GM12878 (cell line): Measurements from ENCODE around the gene SBNO2. TPM values are rescaled to one million over a fixed set of nuclear protein-coding genes. Genes with fewer than 3 reads are reported as not detected.

Experiments used
- ATAC-seq: fragments of 200-7000 bp; cut with Tn5 transposase; 3 replicates; pipeline ENCODE4 v1.9.1; 2020; ENCODE audit warnings: mild to moderate bottlenecking, moderate library complexity
- BruUV-seq: library from RNA; stranded (reverse); fragments of 400-500 nt; replicated peaks from 2 replicates; lab custom pipeline; 2021; lab: Mats Ljungman, UMichigan
- CTCF ChIA-PET: fragments of 300-600 bp; sonication (Branson Sonifier 250); formaldehyde crosslinking; extraction: SDS; loops from one replicate; lab custom pipeline; 2021; ENCODE audit warnings: inconsistent platforms; lab: Yijun Ruan, JAX
- POLR2A ChIA-PET: fragments of 350-600 bp; formaldehyde crosslinking; extraction: SDS; loops from one replicate; lab custom pipeline; 2021; ENCODE audit warnings: inconsistent platforms; lab: Charles Lee
- RAD21 ChIA-PET: fragments of 300-600 bp; sonication (Branson Sonifier 250); formaldehyde crosslinking; loops from one replicate; lab custom pipeline; 2023; ENCODE audit warnings: antibody characterized with exemption; ENCODE audit not compliant: unreplicated experiment; lab: Charles Lee
- SMC1A ChIA-PET: fragments of 300-600 bp; sonication (Branson Sonifier 250); formaldehyde crosslinking; loops from one replicate; lab custom pipeline; 2023; ENCODE audit not compliant: unreplicated experiment, uncharacterized antibody; lab: Charles Lee
- DNase-seq: peaks from one replicate; pipeline ENCODE4 v3.0.0-alpha.2; 2011; ENCODE audit warnings: low read depth, low spot score
- FAIRE-seq: peaks from 3 replicates; lab custom pipeline; 2011; peaks lifted over from hg19 to GRCh38; lab: Jason Lieb, UNC
- H2AFZ ChIP-seq: 2 replicates; pipeline ENCODE4 v1.6.0; 2011; ENCODE audit warnings: low read depth, low read length, control low read depth; ENCODE audit not compliant: control insufficient read depth
- H3K27ac ChIP-seq: 2 replicates; pipeline ENCODE4 v1.5.1; 2011; ENCODE audit warnings: control low read depth; ENCODE audit not compliant: control insufficient read depth, insufficient read depth
- H3K27me3 ChIP-seq, 2 experiments: replicated peaks in 1 of 2; 2 replicates each; pipeline versions ENCODE4 v1.6.0 to v1.6.1; 2011; ENCODE audit warnings: low read length in 1 of 2; ENCODE audit not compliant: control insufficient read depth in 2 of 2, insufficient read depth in 2 of 2
- H3K36me3 ChIP-seq, 2 experiments: 2 replicates each; pipeline ENCODE4 v1.5.1; 2011; ENCODE audit warnings: low read length in 1 of 2; ENCODE audit not compliant: control insufficient read depth in 2 of 2, insufficient read depth in 2 of 2
- H3K4me1 ChIP-seq: 2 replicates; pipeline ENCODE4 v1.6.1; 2011; ENCODE audit warnings: mild to moderate bottlenecking, low read length, moderate library complexity, mixed read lengths; ENCODE audit not compliant: control insufficient read depth, insufficient read depth
- H3K4me2 ChIP-seq: 2 replicates; pipeline ENCODE4 v1.6.0; 2011; ENCODE audit warnings: control low read depth; ENCODE audit not compliant: control insufficient read depth, insufficient read depth
- H3K4me3 ChIP-seq: fragments of 200-600 bp; sonication (generic); 2 replicates; pipeline ENCODE4 v1.5.1; 2016
- H3K79me2 ChIP-seq: 2 replicates; pipeline ENCODE4 v1.6.0; 2011; ENCODE audit warnings: low read length; ENCODE audit not compliant: control insufficient read depth, insufficient read depth
- H3K9ac ChIP-seq: 2 replicates; pipeline ENCODE4 v1.8.0; 2011; ENCODE audit warnings: low read length, control low read depth, mixed read lengths; ENCODE audit not compliant: control insufficient read depth, insufficient read depth
- H3K9me3 ChIP-seq: replicated peaks from 3 replicates; pipeline ENCODE4 v1.5.1; 2011; ENCODE audit warnings: mild to moderate bottlenecking, low read length; ENCODE audit not compliant: control insufficient read depth, insufficient read depth
- H4K20me1 ChIP-seq: 2 replicates; pipeline ENCODE4 v1.6.0; 2011; ENCODE audit not compliant: control insufficient read depth, insufficient read depth
- CHD1 ChIP-seq: IDR thresholded peaks from 2 replicates; pipeline ENCODE4 v1.6.1; 2012; ENCODE audit warnings: low read depth, low read length, improper control_type of control experiment
- IKZF2 ChIP-seq, 2 experiments: fragments of 450-650 bp; IDR thresholded peaks; 2 replicates each; pipeline ENCODE4 v1.6.1; 2017; ENCODE audit warnings: mild to moderate bottlenecking in 2 of 2, moderate library complexity in 2 of 2
- IRF4 ChIP-seq: IDR thresholded peaks from 2 replicates; pipeline ENCODE4 v1.6.1; 2011; ENCODE audit warnings: low read depth, low read length
- MTA2 ChIP-seq: fragments of 450-650 bp; IDR thresholded peaks from 2 replicates; pipeline ENCODE4 v1.6.1; 2016; ENCODE audit warnings: low read depth, mild to moderate bottlenecking, moderate library complexity
- MYC ChIP-seq: IDR thresholded peaks from 2 replicates; pipeline ENCODE4 v1.6.1; 2011; ENCODE audit warnings: mild to moderate bottlenecking, low read length, moderate library complexity, inconsistent platforms; ENCODE audit not compliant: insufficient read depth, insufficient replicate concordance, insufficient read length, severe bottlenecking
- NFYB ChIP-seq: IDR thresholded peaks from 2 replicates; pipeline ENCODE4 v1.6.1; 2011; ENCODE audit warnings: low read depth, mild to moderate bottlenecking, low read length, improper control_type of control experiment, moderate library complexity; ENCODE audit not compliant: insufficient read depth
- SIN3A ChIP-seq: IDR thresholded peaks from 2 replicates; pipeline ENCODE4 v1.6.1; 2012; ENCODE audit warnings: low read depth, low read length, improper control_type of control experiment
- WRNIP1 ChIP-seq: IDR thresholded peaks from 2 replicates; pipeline ENCODE4 v1.6.1; 2011; ENCODE audit warnings: low read depth, low read length, improper control_type of control experiment, borderline replicate concordance
- YBX1 ChIP-seq: fragments of 450-650 bp; IDR thresholded peaks from 2 replicates; pipeline ENCODE4 v1.6.1; 2016; ENCODE audit warnings: antibody characterized with exemption
- WGBS: methylation state at CpG from one replicate; pipeline ENCODE4 v1.1.6; 2016; ENCODE audit warnings: low lambda C conversion rate; ENCODE audit not compliant: insufficient replicate concordance, insufficient coverage; ENCODE audit errors: missing lambda C conversion rate; 5-methylcytosine and 5-hydroxymethylcytosine counted together
- in situ Hi-C: fragments of 300-500 bp; cut with MboI; formaldehyde crosslinking; loops from 9 replicates; pipeline ENCODE4 v1.14.3; 2018; ENCODE audit warnings: mixed read lengths
- intact Hi-C: fragments of 100-400 bp; cut with micrococcal nuclease; formaldehyde crosslinking; loops from one replicate; pipeline ENCODE4 v1.14.2; 2022; ENCODE audit not compliant: unreplicated experiment
- polyA plus RNA-seq, 11 experiments: library from polyadenylated mRNA; depleted of rRNA in 4 of 11; unstranded in 6 of 11; stranded (reverse) in 5 of 11; fragments of >200 nt; fragmentation: Nextera tagmentation in 4 of 11; fragmentation: Illumina TruSeq in 1 of 11; extraction: Ambion mirVana in 4 of 11; extraction: Trizol in 1 of 11; gene quantifications; 1 replicate in 1 of 11; 2 replicates in 10 of 11; pipeline versions ENCODE4 v1.2.1 to v1.2.3, GENCODE V29; 2011 to 2016; ENCODE audit warnings: inconsistent platforms in 2 of 11, missing spikeins in 2 of 11, low read depth in 1 of 11
- total RNA-seq, 4 experiments: library from RNA; depleted of rRNA in 3 of 4; stranded (reverse); fragments of >200 nt in 3 of 4; fragmentation: Illumina TruSeq in 1 of 4; extraction: Trizol in 1 of 4; gene quantifications; 2 replicates each; pipeline versions ENCODE4 v1.2.1 to v1.2.3, GENCODE V29; 2013 to 2021
- TF ChIP-seq, protein P1 (sequence below): IDR thresholded peaks from 2 replicates; pipeline ENCODE4 v1.6.1; 2012; ENCODE audit warnings: mild to moderate bottlenecking, low read depth, low read length
- TF ChIP-seq, protein P2 (sequence below): fragments of 450-650 bp; IDR thresholded peaks from 2 replicates; pipeline ENCODE4 v1.6.1; 2017; ENCODE audit warnings: mild to moderate bottlenecking, low read depth, inconsistent platforms; ENCODE audit not compliant: poor library complexity, severe bottlenecking
- TF ChIP-seq, protein P3 (sequence below): fragments of 450-650 bp; IDR thresholded peaks from 2 replicates; pipeline ENCODE4 v1.6.1; 2016; ENCODE audit warnings: mild to moderate bottlenecking, moderate library complexity, borderline replicate concordance

Gene SBNO2
- total and polyA plus RNA-seq, 10 of the 15 experiments (the other 5 are each of a cell fraction or from before 2014, with no cell fraction given) = 0.08 to 44.6 (median 5.4) TPM

DNA sequence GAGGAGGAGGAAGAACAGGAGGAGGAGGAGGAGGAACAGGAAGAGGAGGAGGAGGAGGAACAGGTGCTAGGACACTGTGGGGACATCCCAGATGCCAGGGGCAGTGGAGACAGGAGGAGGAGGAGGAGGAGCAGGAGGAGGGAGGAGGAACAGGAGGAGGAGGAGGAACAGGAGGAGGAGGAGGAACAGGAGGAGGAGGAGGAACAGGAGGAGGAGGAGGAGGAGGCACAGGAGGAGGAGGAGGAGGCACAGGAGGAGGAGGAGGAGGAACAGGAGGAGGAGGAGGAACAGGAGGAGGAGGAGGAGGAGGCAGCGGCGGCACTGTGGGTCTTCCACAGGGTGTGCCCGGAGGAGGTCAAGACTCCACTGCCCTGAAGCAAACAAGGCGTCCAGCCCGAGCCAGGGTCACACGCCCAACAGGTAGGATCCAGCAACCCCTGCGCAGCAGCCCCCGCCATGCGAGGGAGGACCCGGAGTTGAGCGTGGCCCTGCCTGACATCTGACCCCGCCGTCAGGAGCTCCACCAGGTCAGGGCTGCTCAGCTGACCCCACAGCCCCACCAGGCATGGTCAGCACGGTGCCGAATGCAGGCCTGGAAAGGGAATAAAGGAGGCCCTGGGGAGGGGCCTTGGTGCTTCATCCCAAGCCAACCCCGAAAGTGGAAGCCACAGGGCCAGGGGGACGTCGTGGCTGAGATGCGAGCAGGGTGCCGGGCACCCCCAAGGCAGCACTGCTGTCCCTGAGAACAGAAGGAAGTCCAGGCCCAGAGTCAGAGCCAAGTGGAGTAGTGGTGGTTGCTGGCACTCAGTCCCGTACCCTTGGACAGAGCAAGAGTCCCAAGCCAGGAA is 9.2 kb downstream of the SBNO2 start:
- WGBS = 82% methylated on average over 21 of the region's 21 CpGs
- SMC1A ChIA-PET = no interaction called here
- Histone ChIP-seq H3K4me1 (no peaks in the 10 kb centered on the region), H3K79me2 (peaks cover 13% of the 10 kb centered on the region), H3K4me3 (no peak overlapping the region), H3K27ac (no peak overlapping the region), H3K9me3 (peaks cover 1% of the 10 kb centered on the region; the same call in 1 of the 3 replicates), H3K4me2 (no peak overlapping the region), H3K36me3 (peaks cover 5% of the 10 kb centered on the region in 2 experiments; a peak in 3 of 4 replicates), H2AFZ (no peak overlapping the region), H4K20me1 (no peaks in the 10 kb centered on the region), H3K9ac (no peak overlapping the region), H3K27me3 (no peaks in the 10 kb centered on the region)
- RAD21 ChIA-PET = no interaction called here
- CTCF ChIA-PET = no interaction called here
- POLR2A ChIA-PET = no interaction called here
- no peak for FAIRE-seq
- ATAC-seq = no peak
- in situ Hi-C loops = no loop called here
- DNase-seq = no peak
- BruUV-seq = no TSS peak
- intact Hi-C loops = no loop called here
- TF ChIP-seq, protein P1, sequence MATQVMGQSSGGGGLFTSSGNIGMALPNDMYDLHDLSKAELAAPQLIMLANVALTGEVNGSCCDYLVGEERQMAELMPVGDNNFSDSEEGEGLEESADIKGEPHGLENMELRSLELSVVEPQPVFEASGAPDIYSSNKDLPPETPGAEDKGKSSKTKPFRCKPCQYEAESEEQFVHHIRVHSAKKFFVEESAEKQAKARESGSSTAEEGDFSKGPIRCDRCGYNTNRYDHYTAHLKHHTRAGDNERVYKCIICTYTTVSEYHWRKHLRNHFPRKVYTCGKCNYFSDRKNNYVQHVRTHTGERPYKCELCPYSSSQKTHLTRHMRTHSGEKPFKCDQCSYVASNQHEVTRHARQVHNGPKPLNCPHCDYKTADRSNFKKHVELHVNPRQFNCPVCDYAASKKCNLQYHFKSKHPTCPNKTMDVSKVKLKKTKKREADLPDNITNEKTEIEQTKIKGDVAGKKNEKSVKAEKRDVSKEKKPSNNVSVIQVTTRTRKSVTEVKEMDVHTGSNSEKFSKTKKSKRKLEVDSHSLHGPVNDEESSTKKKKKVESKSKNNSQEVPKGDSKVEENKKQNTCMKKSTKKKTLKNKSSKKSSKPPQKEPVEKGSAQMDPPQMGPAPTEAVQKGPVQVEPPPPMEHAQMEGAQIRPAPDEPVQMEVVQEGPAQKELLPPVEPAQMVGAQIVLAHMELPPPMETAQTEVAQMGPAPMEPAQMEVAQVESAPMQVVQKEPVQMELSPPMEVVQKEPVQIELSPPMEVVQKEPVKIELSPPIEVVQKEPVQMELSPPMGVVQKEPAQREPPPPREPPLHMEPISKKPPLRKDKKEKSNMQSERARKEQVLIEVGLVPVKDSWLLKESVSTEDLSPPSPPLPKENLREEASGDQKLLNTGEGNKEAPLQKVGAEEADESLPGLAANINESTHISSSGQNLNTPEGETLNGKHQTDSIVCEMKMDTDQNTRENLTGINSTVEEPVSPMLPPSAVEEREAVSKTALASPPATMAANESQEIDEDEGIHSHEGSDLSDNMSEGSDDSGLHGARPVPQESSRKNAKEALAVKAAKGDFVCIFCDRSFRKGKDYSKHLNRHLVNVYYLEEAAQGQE = no peak
- TF ChIP-seq CHD1 = no peak
- no peak for TF ChIP-seq MTA2
- TF ChIP-seq YBX1 = no peak
- TF ChIP-seq NFYB = no peak
- TF ChIP-seq WRNIP1 = no peak
- TF ChIP-seq, protein P2, sequence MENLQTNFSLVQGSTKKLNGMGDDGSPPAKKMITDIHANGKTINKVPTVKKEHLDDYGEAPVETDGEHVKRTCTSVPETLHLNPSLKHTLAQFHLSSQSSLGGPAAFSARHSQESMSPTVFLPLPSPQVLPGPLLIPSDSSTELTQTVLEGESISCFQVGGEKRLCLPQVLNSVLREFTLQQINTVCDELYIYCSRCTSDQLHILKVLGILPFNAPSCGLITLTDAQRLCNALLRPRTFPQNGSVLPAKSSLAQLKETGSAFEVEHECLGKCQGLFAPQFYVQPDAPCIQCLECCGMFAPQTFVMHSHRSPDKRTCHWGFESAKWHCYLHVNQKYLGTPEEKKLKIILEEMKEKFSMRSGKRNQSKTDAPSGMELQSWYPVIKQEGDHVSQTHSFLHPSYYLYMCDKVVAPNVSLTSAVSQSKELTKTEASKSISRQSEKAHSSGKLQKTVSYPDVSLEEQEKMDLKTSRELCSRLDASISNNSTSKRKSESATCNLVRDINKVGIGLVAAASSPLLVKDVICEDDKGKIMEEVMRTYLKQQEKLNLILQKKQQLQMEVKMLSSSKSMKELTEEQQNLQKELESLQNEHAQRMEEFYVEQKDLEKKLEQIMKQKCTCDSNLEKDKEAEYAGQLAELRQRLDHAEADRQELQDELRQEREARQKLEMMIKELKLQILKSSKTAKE = no peak
- TF ChIP-seq, protein P3, sequence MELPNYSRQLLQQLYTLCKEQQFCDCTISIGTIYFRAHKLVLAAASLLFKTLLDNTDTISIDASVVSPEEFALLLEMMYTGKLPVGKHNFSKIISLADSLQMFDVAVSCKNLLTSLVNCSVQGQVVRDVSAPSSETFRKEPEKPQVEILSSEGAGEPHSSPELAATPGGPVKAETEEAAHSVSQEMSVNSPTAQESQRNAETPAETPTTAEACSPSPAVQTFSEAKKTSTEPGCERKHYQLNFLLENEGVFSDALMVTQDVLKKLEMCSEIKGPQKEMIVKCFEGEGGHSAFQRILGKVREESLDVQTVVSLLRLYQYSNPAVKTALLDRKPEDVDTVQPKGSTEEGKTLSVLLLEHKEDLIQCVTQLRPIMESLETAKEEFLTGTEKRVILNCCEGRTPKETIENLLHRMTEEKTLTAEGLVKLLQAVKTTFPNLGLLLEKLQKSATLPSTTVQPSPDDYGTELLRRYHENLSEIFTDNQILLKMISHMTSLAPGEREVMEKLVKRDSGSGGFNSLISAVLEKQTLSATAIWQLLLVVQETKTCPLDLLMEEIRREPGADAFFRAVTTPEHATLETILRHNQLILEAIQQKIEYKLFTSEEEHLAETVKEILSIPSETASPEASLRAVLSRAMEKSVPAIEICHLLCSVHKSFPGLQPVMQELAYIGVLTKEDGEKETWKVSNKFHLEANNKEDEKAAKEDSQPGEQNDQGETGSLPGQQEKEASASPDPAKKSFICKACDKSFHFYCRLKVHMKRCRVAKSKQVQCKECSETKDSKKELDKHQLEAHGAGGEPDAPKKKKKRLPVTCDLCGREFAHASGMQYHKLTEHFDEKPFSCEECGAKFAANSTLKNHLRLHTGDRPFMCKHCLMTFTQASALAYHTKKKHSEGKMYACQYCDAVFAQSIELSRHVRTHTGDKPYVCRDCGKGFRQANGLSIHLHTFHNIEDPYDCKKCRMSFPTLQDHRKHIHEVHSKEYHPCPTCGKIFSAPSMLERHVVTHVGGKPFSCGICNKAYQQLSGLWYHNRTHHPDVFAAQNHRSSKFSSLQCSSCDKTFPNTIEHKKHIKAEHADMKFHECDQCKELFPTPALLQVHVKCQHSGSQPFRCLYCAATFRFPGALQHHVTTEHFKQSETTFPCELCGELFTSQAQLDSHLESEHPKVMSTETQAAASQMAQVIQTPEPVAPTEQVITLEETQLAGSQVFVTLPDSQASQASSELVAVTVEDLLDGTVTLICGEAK = no peak
- no peak for TF ChIP-seq IKZF2 (IDR thresholded peaks at IDR 0.05)
- TF ChIP-seq IRF4 = no peak
- no peak for TF ChIP-seq MYC
- TF ChIP-seq SIN3A = no peak
